DND-41 (cell line): ENCODE data around the gene SIPA1L2.

Experiments
- ATAC-seq: fragments of 200-7000 bp; cut with Tn5 transposase; 3 replicates; pipeline ENCODE4 v1.9.1; 2021; ENCODE audit warnings: low read depth; ENCODE audit not compliant: insufficient read depth
- DNase-seq: peaks from one replicate; pipeline ENCODE4 v3.0.0-alpha.2; 2020
- H2AFZ ChIP-seq: 2 replicates; pipeline ENCODE4 v1.6.0; 2012; ENCODE audit warnings: low read depth, low read length
- H3K27ac ChIP-seq: 2 replicates; pipeline ENCODE4 v1.5.1; 2012; ENCODE audit warnings: low read length, inconsistent platforms
- H3K27me3 ChIP-seq: fragments of 200-600 bp; sonication (generic); 2 replicates; pipeline ENCODE4 v1.6.0; 2012; ENCODE audit warnings: low read length, mild to moderate bottlenecking, inconsistent platforms; ENCODE audit not compliant: insufficient read depth, poor library complexity
- H3K36me3 ChIP-seq: 2 replicates; pipeline ENCODE4 v1.5.1; 2012; ENCODE audit warnings: low read length, inconsistent platforms; ENCODE audit not compliant: insufficient read depth
- H3K4me1 ChIP-seq: 2 replicates; pipeline ENCODE4 v1.5.1; 2012; ENCODE audit warnings: mild to moderate bottlenecking, low read length; ENCODE audit not compliant: insufficient read depth
- H3K4me2 ChIP-seq: 2 replicates; pipeline ENCODE4 v1.6.0; 2012; ENCODE audit warnings: mild to moderate bottlenecking, moderate library complexity, low read length, inconsistent platforms; ENCODE audit not compliant: insufficient read depth
- H3K4me3 ChIP-seq, 2 experiments: fragments of 200-600 bp in 1 of 2; shearing (Covaris generic) in 1 of 2; 2 replicates each; pipeline ENCODE4 v1.5.1; 2012 to 2016; ENCODE audit warnings: inconsistent platforms in 2 of 2, low read length in 2 of 2, mild to moderate bottlenecking in 2 of 2, low read depth in 1 of 2, moderate library complexity in 1 of 2
- H3K79me2 ChIP-seq: 2 replicates; pipeline ENCODE4 v1.6.0; 2012; ENCODE audit warnings: low read length, inconsistent platforms; ENCODE audit not compliant: insufficient read depth
- H3K9ac ChIP-seq: 2 replicates; pipeline ENCODE4 v1.6.0; 2012; ENCODE audit warnings: low read depth, mild to moderate bottlenecking, inconsistent platforms, low read length, moderate library complexity
- H3K9me3 ChIP-seq: 2 replicates; pipeline ENCODE4 v1.5.1; 2012; ENCODE audit warnings: low read length, moderate library complexity, mild to moderate bottlenecking, inconsistent platforms; ENCODE audit not compliant: insufficient read depth, severe bottlenecking
- H4K20me1 ChIP-seq: 2 replicates; pipeline ENCODE4 v1.6.0; 2012; ENCODE audit warnings: low read length; ENCODE audit not compliant: insufficient read depth
- CTCF ChIP-seq: IDR thresholded peaks from 2 replicates; pipeline ENCODE4 v1.5.1; 2012; ENCODE audit warnings: borderline replicate concordance, low read length, moderate library complexity, mild to moderate bottlenecking; ENCODE audit not compliant: poor library complexity, severe bottlenecking; ENCODE audit errors: extremely low read depth
- EZH2 ChIP-seq: IDR thresholded peaks from 3 replicates; pipeline ENCODE4 v1.6.1; 2012; ENCODE audit warnings: borderline replicate concordance, low read depth, mild to moderate bottlenecking, moderate library complexity, low read length, inconsistent platforms; ENCODE audit not compliant: severe bottlenecking

The SIPA1L2 gene

DNA sequence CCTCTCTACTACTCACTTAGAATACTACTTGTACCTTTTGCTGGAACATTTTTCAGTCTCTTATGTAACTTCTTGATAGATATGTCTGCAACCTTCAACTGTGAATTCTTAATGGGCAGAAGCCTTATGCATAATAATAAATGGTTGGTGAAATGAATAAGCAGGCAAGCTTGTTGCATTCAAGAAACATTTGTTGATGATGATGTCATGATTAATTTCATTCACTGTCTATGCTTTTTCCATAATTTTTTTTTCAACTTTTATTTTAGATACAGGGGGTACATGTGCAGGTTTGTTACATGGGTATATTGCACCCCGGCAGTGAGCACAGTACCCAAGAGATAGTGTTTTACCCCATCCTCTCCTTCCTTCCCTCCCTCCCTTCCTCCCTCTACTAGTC lies 48.0 kb downstream of the SIPA1L2 start:
- H3K4me2 ChIP-seq = no peak overlapping the region
- no peak overlapping the region for H2AFZ ChIP-seq
- H4K20me1 ChIP-seq = no peaks in the 10 kb centered on the region
- H3K4me1 ChIP-seq = peaks cover 47% of the 10 kb centered on the region
- H3K27ac ChIP-seq = no peak overlapping the region
- peaks cover 14% of the 10 kb centered on the region for H3K79me2 ChIP-seq
- no peak for TF ChIP-seq EZH2
- TF ChIP-seq CTCF = no peak
- H3K4me3 ChIP-seq = no peak overlapping the region
- DNase-seq (no peak), ATAC-seq (no peak)
- H3K36me3 ChIP-seq = no peaks in the 10 kb centered on the region
- no peaks in the 10 kb centered on the region for H3K27me3 ChIP-seq
- H3K9ac ChIP-seq = no peak overlapping the region
- no peaks in the 10 kb centered on the region for H3K9me3 ChIP-seq
